Ovary (tissue), 3 donors: ENCODE results near the gene SNX10.
A peak's percentile ranks its signal among the peaks of the same experiment; 100 is the strongest.

Experiments used
- EP300 ChIP-seq: sonication (generic); formaldehyde crosslinking; IDR thresholded peaks from one replicate; pipeline ENCODE4 v1.6.1; 2017; ENCODE audit warnings: antibody characterized with exemption
- POLR2A ChIP-seq: fragments of 450-650 bp; IDR thresholded peaks from one replicate; pipeline ENCODE4 v1.6.1; 2017; ENCODE audit warnings: antibody characterized with exemption, mild to moderate bottlenecking, moderate library complexity
- TF ChIP-seq, protein P1 (sequence below), 3 donors: fragments of 450-650 bp in 2 of 3; fragments of 200-600 bp in 1 of 3; IDR thresholded peaks; one replicate each; pipeline versions ENCODE4 v1.5.1 to v1.8.0; 2016 to 2022; ENCODE audit warnings: antibody characterized with exemption in 3 of 3, mild to moderate bottlenecking in 1 of 3
- donor health status: DM: no; HTN: no; CAD: no.

DNA sequence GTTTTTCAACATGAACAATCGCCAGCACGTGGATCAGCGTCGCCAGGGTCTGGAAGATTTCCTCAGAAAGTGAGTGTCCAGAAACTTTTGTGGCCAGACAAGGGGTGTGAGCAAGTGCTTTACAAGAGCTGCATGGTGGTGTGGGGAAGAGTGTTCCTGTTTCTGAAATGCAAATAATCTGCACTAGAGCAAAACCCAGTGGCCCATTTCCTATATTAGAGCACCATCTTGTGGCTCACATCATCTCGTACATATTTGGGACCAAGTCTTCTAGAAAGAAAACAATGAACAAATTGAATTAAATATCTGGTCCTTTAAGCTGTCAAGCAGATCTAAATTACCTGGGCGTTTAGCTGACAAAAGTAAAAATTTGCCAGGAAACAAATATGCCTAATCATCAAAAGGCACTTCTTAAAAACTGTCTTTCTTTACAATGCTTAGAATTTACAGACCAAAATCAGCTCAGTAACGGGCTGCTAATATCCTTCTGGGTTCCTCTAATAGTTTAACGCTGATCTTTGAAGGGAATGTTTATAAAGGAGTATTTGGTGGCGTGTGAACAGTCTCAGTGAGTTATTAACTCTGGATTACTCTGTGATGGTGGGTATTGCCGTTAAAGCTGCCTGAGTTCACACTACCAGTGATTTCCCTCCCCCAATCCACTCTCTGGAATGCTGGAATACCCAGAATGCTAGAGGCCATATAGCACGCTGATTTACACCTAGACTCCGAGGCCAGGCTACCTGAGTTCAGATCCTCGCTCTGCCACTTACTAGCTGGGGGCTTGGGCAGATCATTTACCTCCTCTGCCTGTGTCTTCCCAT is 73.6 kb downstream of the SNX10 start:
- TF ChIP-seq, protein P1, sequence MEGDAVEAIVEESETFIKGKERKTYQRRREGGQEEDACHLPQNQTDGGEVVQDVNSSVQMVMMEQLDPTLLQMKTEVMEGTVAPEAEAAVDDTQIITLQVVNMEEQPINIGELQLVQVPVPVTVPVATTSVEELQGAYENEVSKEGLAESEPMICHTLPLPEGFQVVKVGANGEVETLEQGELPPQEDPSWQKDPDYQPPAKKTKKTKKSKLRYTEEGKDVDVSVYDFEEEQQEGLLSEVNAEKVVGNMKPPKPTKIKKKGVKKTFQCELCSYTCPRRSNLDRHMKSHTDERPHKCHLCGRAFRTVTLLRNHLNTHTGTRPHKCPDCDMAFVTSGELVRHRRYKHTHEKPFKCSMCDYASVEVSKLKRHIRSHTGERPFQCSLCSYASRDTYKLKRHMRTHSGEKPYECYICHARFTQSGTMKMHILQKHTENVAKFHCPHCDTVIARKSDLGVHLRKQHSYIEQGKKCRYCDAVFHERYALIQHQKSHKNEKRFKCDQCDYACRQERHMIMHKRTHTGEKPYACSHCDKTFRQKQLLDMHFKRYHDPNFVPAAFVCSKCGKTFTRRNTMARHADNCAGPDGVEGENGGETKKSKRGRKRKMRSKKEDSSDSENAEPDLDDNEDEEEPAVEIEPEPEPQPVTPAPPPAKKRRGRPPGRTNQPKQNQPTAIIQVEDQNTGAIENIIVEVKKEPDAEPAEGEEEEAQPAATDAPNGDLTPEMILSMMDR (IDR thresholded peaks at IDR 0.05) = peak; percentile 35 to 81 (median 78)
- TF ChIP-seq POLR2A (no peak), EP300 (no peak)
